Esophagus squamous epithelium (tissue), 4 donors: ENCODE measurements around the gene ZMYND15.

Experiments
- POLR2A ChIP-seq, 4 donors: fragments of 450-650 bp; IDR thresholded peaks; one replicate each; pipeline ENCODE4 v1.6.1; 2017; ENCODE audit warnings: antibody characterized with exemption in 4 of 4, mild to moderate bottlenecking in 4 of 4, moderate library complexity in 3 of 4
- TF ChIP-seq, protein P1 (sequence below), 6 experiments: fragments of 450-650 bp in 4 of 6; fragments of 200-600 bp in 2 of 6; sonication (generic) in 2 of 6; IDR thresholded peaks; one replicate each; pipeline ENCODE4 v1.5.1; 2016 to 2019; ENCODE audit warnings: antibody characterized with exemption in 6 of 6, mild to moderate bottlenecking in 4 of 6, moderate library complexity in 4 of 6

DNA sequence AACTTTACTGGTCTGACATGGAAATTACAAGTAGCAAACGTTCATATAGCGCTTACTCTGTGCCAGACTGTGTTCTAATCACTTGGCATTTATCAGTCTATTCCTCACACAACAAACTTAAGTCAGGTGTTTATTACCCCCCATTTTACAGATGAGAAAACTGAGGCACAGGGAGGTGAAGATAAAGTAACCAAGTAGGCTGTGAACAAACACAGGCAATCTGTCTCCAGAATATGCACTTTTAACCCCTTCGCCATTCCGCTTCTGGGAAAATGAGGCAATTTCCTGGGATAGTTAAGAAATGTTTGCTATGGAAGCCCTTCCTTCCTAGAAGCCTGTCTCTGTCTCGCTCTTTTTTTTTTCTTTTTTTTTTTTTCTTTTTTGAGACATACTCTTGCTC, 12.3 kb downstream of the ZMYND15 start:
- TF ChIP-seq, protein P1, sequence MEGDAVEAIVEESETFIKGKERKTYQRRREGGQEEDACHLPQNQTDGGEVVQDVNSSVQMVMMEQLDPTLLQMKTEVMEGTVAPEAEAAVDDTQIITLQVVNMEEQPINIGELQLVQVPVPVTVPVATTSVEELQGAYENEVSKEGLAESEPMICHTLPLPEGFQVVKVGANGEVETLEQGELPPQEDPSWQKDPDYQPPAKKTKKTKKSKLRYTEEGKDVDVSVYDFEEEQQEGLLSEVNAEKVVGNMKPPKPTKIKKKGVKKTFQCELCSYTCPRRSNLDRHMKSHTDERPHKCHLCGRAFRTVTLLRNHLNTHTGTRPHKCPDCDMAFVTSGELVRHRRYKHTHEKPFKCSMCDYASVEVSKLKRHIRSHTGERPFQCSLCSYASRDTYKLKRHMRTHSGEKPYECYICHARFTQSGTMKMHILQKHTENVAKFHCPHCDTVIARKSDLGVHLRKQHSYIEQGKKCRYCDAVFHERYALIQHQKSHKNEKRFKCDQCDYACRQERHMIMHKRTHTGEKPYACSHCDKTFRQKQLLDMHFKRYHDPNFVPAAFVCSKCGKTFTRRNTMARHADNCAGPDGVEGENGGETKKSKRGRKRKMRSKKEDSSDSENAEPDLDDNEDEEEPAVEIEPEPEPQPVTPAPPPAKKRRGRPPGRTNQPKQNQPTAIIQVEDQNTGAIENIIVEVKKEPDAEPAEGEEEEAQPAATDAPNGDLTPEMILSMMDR (IDR thresholded peaks at IDR 0.05) = no peak
- no peak for TF ChIP-seq POLR2A (IDR thresholded peaks at IDR 0.05)
